Esophagus squamous epithelium (tissue), 4 donors: Measurements from ENCODE around the gene SCAMP1.

Experiments
- CTCF ChIP-seq, 6 experiments: fragments of 450-650 bp in 4 of 6; fragments of 200-600 bp in 2 of 6; sonication (generic) in 2 of 6; IDR thresholded peaks; one replicate each; pipeline ENCODE4 v1.5.1; 2016 to 2019; ENCODE audit warnings: antibody characterized with exemption in 6 of 6, mild to moderate bottlenecking in 4 of 6, moderate library complexity in 4 of 6
- POLR2A ChIP-seq, 4 donors: fragments of 450-650 bp; IDR thresholded peaks; one replicate each; pipeline ENCODE4 v1.6.1; 2017; ENCODE audit warnings: antibody characterized with exemption in 4 of 4, mild to moderate bottlenecking in 4 of 4, moderate library complexity in 3 of 4

GRCh38 chr5:78467140-78467539, 106.7 kb downstream of the SCAMP1 start:
- TF ChIP-seq CTCF (IDR thresholded peaks at IDR 0.05) = no peak
- TF ChIP-seq POLR2A (IDR thresholded peaks at IDR 0.05) = no peak
